CD14-positive monocyte (primary cell): ENCODE measurements around the gene BARD1. TPM values are rescaled to one million over a fixed set of nuclear protein-coding genes. Genes with fewer than 3 reads are reported as not detected.
A peak's percentile ranks its signal among the peaks of the same experiment; 100 is the strongest.

Experiments
- DNase-seq, 3 donors: peaks; one replicate each; pipeline ENCODE4 v3.0.0-alpha.2; 2011 to 2022
- H2AFZ ChIP-seq: 2 replicates; pipeline ENCODE4 v1.6.0; 2012; ENCODE audit warnings: mild to moderate bottlenecking, low read depth, low read length, inconsistent platforms; ENCODE audit not compliant: insufficient read depth, poor library complexity, severe bottlenecking
- H3K27ac ChIP-seq, 2 donors: 1 replicate in 1 of 2; 2 replicates in 1 of 2; pipeline ENCODE4 v1.5.1; 2012 to 2013; ENCODE audit warnings: low read length in 2 of 2, control low read depth in 1 of 2, inconsistent platforms in 1 of 2, low read depth in 1 of 2, mild to moderate bottlenecking in 1 of 2
- H3K27me3 ChIP-seq, 2 donors: one replicate each; pipeline versions ENCODE4 v1.6.0 to v1.6.1; 2011 to 2013; ENCODE audit warnings: low read length in 2 of 2; ENCODE audit not compliant: control insufficient read depth in 2 of 2, insufficient read depth in 2 of 2
- H3K36me3 ChIP-seq, 2 donors: replicated peaks in 1 of 2; 1 replicate in 1 of 2; 2 replicates in 1 of 2; pipeline versions ENCODE4 v1.5.1 to v1.6.1; 2012 to 2013; ENCODE audit warnings: low read length in 2 of 2, control low read depth in 1 of 2, inconsistent platforms in 1 of 2, mild to moderate bottlenecking in 1 of 2; ENCODE audit not compliant: insufficient read depth in 2 of 2, control insufficient read depth in 1 of 2
- H3K4me1 ChIP-seq, 2 donors: 1 replicate in 1 of 2; 2 replicates in 1 of 2; pipeline versions ENCODE4 v1.5.1 to v1.6.1; 2012 to 2013; ENCODE audit warnings: low read length in 2 of 2, control low read depth in 1 of 2, inconsistent platforms in 1 of 2, mild to moderate bottlenecking in 1 of 2, moderate library complexity in 1 of 2; ENCODE audit not compliant: insufficient read depth in 2 of 2, control insufficient read depth in 1 of 2
- H3K4me2 ChIP-seq: replicated peaks from 2 replicates; pipeline ENCODE3; 2012; ENCODE audit warnings: low read length, moderate library complexity, mild to moderate bottlenecking; ENCODE audit not compliant: poor library complexity, severe bottlenecking; ENCODE audit errors: extremely low read depth
- H3K4me3 ChIP-seq, 3 experiments: fragments of 200-600 bp in 1 of 3; sonication (generic) in 1 of 3; replicated peaks in 1 of 3; 1 replicate in 2 of 3; 2 replicates in 1 of 3; pipeline ENCODE4 v1.5.1; 2011 to 2013; ENCODE audit warnings: low read length in 3 of 3, mild to moderate bottlenecking in 3 of 3, control low read depth in 2 of 3, low read depth in 2 of 3, inconsistent platforms in 1 of 3, moderate library complexity in 1 of 3
- H3K79me2 ChIP-seq: 2 replicates; pipeline ENCODE4 v1.6.0; 2012; ENCODE audit warnings: mild to moderate bottlenecking, control low read depth, inconsistent platforms, low read length, moderate library complexity; ENCODE audit not compliant: insufficient read depth
- H3K9ac ChIP-seq: 2 replicates; pipeline ENCODE4 v1.6.0; 2017; ENCODE audit warnings: low read length, mild to moderate bottlenecking; ENCODE audit not compliant: insufficient read depth, poor library complexity, severe bottlenecking
- H3K9me3 ChIP-seq, 2 donors: replicated peaks in 1 of 2; 1 replicate in 1 of 2; 2 replicates in 1 of 2; pipeline versions ENCODE4 v1.5.1 to v1.6.1; 2012 to 2013; ENCODE audit warnings: low read length in 2 of 2, control low read depth in 1 of 2; ENCODE audit not compliant: control insufficient read depth in 1 of 2, insufficient read depth in 1 of 2
- H4K20me1 ChIP-seq: 2 replicates; pipeline ENCODE4 v1.6.0; 2012; ENCODE audit warnings: mild to moderate bottlenecking, low read length, control low read depth, moderate library complexity; ENCODE audit not compliant: insufficient read depth
- H3K27ac Mint-ChIP-seq, 7 donors: one replicate each; pipeline ENCODE4 v1.8.0; 2020; ENCODE audit warnings: mild to moderate bottlenecking in 7 of 7, mixed read lengths in 7 of 7, moderate library complexity in 6 of 7, inconsistent platforms in 2 of 7
- H3K27me3 Mint-ChIP-seq, 3 donors: one replicate each; pipeline ENCODE4 v1.8.0; 2021 to 2022; ENCODE audit warnings: low read depth in 3 of 3, mild to moderate bottlenecking in 3 of 3, mixed read lengths in 3 of 3, moderate library complexity in 3 of 3, inconsistent platforms in 1 of 3
- H3K36me3 Mint-ChIP-seq, 2 donors: one replicate each; pipeline ENCODE4 v1.8.0; 2020; ENCODE audit warnings: mixed read lengths in 2 of 2, inconsistent platforms in 1 of 2, mild to moderate bottlenecking in 1 of 2
- H3K4me1 Mint-ChIP-seq: one replicate; pipeline ENCODE4 v1.8.0; 2020; ENCODE audit warnings: mild to moderate bottlenecking, mixed read lengths
- H3K4me3 Mint-ChIP-seq, 2 donors: one replicate each; pipeline ENCODE4 v1.8.0; 2020; ENCODE audit warnings: mild to moderate bottlenecking in 2 of 2, mixed read lengths in 2 of 2, moderate library complexity in 1 of 2
- H3K9me3 Mint-ChIP-seq, 7 donors: one replicate each; pipeline ENCODE4 v1.8.0; 2020 to 2022; ENCODE audit warnings: mixed read lengths in 7 of 7, mild to moderate bottlenecking in 6 of 7, moderate library complexity in 6 of 7, inconsistent platforms in 2 of 7
- CTCF ChIP-seq: fragments of 200-600 bp; IDR thresholded peaks from one replicate; pipeline ENCODE4 v1.8.0; 2022; ENCODE audit warnings: antibody characterized with exemption, mild to moderate bottlenecking
- WGBS: methylation state at CpG from one replicate; pipeline ENCODE4 v1.1.5; 2013; ENCODE audit warnings: missing lambda C conversion rate; ENCODE audit not compliant: insufficient coverage; 5-methylcytosine and 5-hydroxymethylcytosine counted together
- intact Hi-C, 2 donors: fragments of 100-400 bp; cut with micrococcal nuclease; formaldehyde crosslinking; loops; one replicate each; pipeline versions ENCODE4 v1.15.0 to v1.15.1; 2023
- polyA plus RNA-seq, 3 donors: library from polyadenylated mRNA; depleted of rRNA in 1 of 3; unstranded in 2 of 3; stranded (reverse) in 1 of 3; fragments of 300-500 nt in 2 of 3; fragments of >200 nt in 1 of 3; fragmentation: Illumina TruSeq in 2 of 3; gene quantifications; 1 replicate in 2 of 3; 2 replicates in 1 of 3; pipeline ENCODE4 v1.2.3, GENCODE V29; 2012 to 2021

Gene BARD1
- polyA plus RNA-seq, 3 donors = 2.4 to 3.3 (median 2.5) TPM

DNA sequence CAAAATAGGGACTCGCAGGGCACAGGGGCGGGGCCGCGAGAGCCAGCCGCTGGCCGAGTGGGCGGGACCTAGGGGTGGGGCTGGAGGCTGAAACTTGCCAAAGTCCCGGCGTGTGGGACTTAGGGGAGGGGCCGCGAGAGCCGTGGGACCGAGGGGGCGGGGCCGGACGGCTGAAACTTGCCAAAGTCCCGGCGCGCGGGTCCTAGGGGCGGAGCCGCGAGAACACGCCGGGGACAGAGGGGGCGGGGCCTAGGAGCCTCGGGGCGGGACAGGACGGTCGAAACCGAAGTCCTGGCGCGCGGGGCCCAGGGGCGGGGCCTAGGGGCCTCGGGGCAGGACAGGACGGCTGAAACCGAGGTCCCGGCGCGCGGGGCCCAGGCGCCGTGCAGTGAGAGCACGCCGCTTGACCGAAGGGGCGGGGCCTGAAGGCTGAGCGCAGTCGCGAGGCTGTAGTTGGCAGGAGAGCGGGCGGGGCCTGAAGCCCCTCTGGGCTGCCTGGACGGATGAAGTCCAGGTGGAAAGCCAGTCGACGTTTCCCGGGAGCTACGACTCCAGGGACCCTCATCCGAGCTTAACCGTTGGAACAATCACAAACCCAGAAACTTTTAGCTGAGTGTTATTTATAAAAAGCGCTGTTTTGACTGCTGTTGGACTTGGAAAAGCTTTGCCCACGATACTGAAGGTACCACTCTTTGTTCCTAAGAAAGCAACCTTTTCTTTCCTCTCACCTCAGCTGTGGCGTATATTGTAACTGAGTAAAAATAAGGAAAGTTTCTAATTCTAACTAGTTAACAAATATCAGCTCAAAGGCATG is 475 bp upstream of the BARD1 start:
- Histone ChIP-seq H3K9me3 (no peaks in the 10 kb centered on the region), H3K4me2 (peak overlapping the region; percentile 84), H2AFZ (peak overlapping the region; percentile 100), H3K4me3 (peak overlapping the region; percentile 78 to 100 (median 88)), H3K79me2 (peaks cover 44% of the 10 kb centered on the region), H3K4me1 (peaks cover 13 to 31% of the 10 kb centered on the region in 2 donors), H4K20me1 (no peaks in the 10 kb centered on the region), H3K27ac (peak overlapping the region; percentile 3 to 83), H3K27me3 (peaks cover 0 to 2% of the 10 kb centered on the region in 2 donors), H3K36me3 (no peaks in the 10 kb centered on the region), H3K9ac (peak overlapping the region; percentile 65)
- Mint-ChIP-seq H3K4me1 (peaks cover 30% of the 10 kb centered on the region), H3K27me3 (peaks cover 2 to 11% (median 2%) of the 10 kb centered on the region in 3 donors), H3K36me3 (no peaks in the 10 kb centered on the region), H3K27ac (peak overlapping the region; percentile 60 to 91 (median 82)), H3K4me3 (peak overlapping the region; percentile 94 to 98), H3K9me3 (peaks cover 0 to 4% (median 0%) of the 10 kb centered on the region in 7 donors)
- peak; percentile 96 to 99 (median 98) for DNase-seq
- TF ChIP-seq CTCF = no peak
- WGBS = under 1% methylated on average over 57 of the region's 63 CpGs
- intact Hi-C loops = no loop called here

- Histone ChIP-seq H2AFZ (peak overlapping the region; percentile 100), H3K4me3 (peak overlapping the region; percentile 78 to 100 (median 88)), H3K9me3 (no peaks in the 10 kb centered on the region), H3K36me3 (no peaks in the 10 kb centered on the region), H3K79me2 (peaks cover 67% of the 10 kb centered on the region), H4K20me1 (no peaks in the 10 kb centered on the region), H3K9ac (peak overlapping the region; percentile 70), H3K27ac (peak overlapping the region in 1 of 2 donors; percentile 83), H3K27me3 (peaks cover 0 to 2% of the 10 kb centered on the region in 2 donors), H3K4me1 (peaks cover 13 to 31% of the 10 kb centered on the region in 2 donors), H3K4me2 (peak overlapping the region; percentile 84)
- peaks cover 0 to 9% (median 2%) of the 10 kb centered on the region in 3 donors for H3K27me3 Mint-ChIP-seq
- TF ChIP-seq CTCF = no peak
- H3K27ac Mint-ChIP-seq = peak overlapping the region in 4 of 7 donors; percentile 59 to 91 (median 87)
- H3K36me3 Mint-ChIP-seq = peaks cover 0 to 3% of the 10 kb centered on the region in 2 donors
- peaks cover 38% of the 10 kb centered on the region for H3K4me1 Mint-ChIP-seq
- intact Hi-C loops = no loop called here
- WGBS = no CpG with 5 or more reads among the region's 3 CpGs
- H3K4me3 Mint-ChIP-seq = peak overlapping the region; percentile 98 to 99
- peaks cover 0 to 2% (median 0%) of the 10 kb centered on the region in 7 donors for H3K9me3 Mint-ChIP-seq
- no peak for DNase-seq
These were observed 1.8 kb downstream of the BARD1 start for GRCh38 chr2:214807653-214808052.
